GM12878 (cell line): ENCODE data around the gene CCDC91. TPM values are rescaled to one million over a fixed set of nuclear protein-coding genes. Genes with fewer than 3 reads are reported as not detected.

Experiments used
- ATAC-seq: fragments of 200-7000 bp; cut with Tn5 transposase; 3 replicates; pipeline ENCODE4 v1.9.1; 2020; ENCODE audit warnings: mild to moderate bottlenecking, moderate library complexity
- BruUV-seq: library from RNA; stranded (reverse); fragments of 400-500 nt; replicated peaks from 2 replicates; lab custom pipeline; 2021; lab: Mats Ljungman, UMichigan
- CTCF ChIA-PET: fragments of 300-600 bp; sonication (Branson Sonifier 250); formaldehyde crosslinking; extraction: SDS; loops from one replicate; lab custom pipeline; 2021; ENCODE audit warnings: inconsistent platforms; lab: Yijun Ruan, JAX
- POLR2A ChIA-PET: fragments of 350-600 bp; formaldehyde crosslinking; extraction: SDS; loops from one replicate; lab custom pipeline; 2021; ENCODE audit warnings: inconsistent platforms; lab: Charles Lee
- RAD21 ChIA-PET: fragments of 300-600 bp; sonication (Branson Sonifier 250); formaldehyde crosslinking; loops from one replicate; lab custom pipeline; 2023; ENCODE audit warnings: antibody characterized with exemption; ENCODE audit not compliant: unreplicated experiment; lab: Charles Lee
- SMC1A ChIA-PET: fragments of 300-600 bp; sonication (Branson Sonifier 250); formaldehyde crosslinking; loops from one replicate; lab custom pipeline; 2023; ENCODE audit not compliant: unreplicated experiment, uncharacterized antibody; lab: Charles Lee
- DNase-seq: peaks from one replicate; pipeline ENCODE4 v3.0.0-alpha.2; 2011; ENCODE audit warnings: low read depth, low spot score
- FAIRE-seq: peaks from 3 replicates; lab custom pipeline; 2011; peaks lifted over from hg19 to GRCh38; lab: Jason Lieb, UNC
- H2AFZ ChIP-seq: 2 replicates; pipeline ENCODE4 v1.6.0; 2011; ENCODE audit warnings: low read depth, low read length, control low read depth; ENCODE audit not compliant: control insufficient read depth
- H3K27ac ChIP-seq: 2 replicates; pipeline ENCODE4 v1.5.1; 2011; ENCODE audit warnings: control low read depth; ENCODE audit not compliant: control insufficient read depth, insufficient read depth
- H3K27me3 ChIP-seq, 2 experiments: replicated peaks in 1 of 2; 2 replicates each; pipeline versions ENCODE4 v1.6.0 to v1.6.1; 2011; ENCODE audit warnings: low read length in 1 of 2; ENCODE audit not compliant: control insufficient read depth in 2 of 2, insufficient read depth in 2 of 2
- H3K36me3 ChIP-seq, 2 experiments: 2 replicates each; pipeline ENCODE4 v1.5.1; 2011; ENCODE audit warnings: low read length in 1 of 2; ENCODE audit not compliant: control insufficient read depth in 2 of 2, insufficient read depth in 2 of 2
- H3K4me1 ChIP-seq: 2 replicates; pipeline ENCODE4 v1.6.1; 2011; ENCODE audit warnings: mild to moderate bottlenecking, low read length, moderate library complexity, mixed read lengths; ENCODE audit not compliant: control insufficient read depth, insufficient read depth
- H3K4me2 ChIP-seq: 2 replicates; pipeline ENCODE4 v1.6.0; 2011; ENCODE audit warnings: control low read depth; ENCODE audit not compliant: control insufficient read depth, insufficient read depth
- H3K4me3 ChIP-seq: fragments of 200-600 bp; sonication (generic); 2 replicates; pipeline ENCODE4 v1.5.1; 2016
- H3K79me2 ChIP-seq: 2 replicates; pipeline ENCODE4 v1.6.0; 2011; ENCODE audit warnings: low read length; ENCODE audit not compliant: control insufficient read depth, insufficient read depth
- H3K9ac ChIP-seq: 2 replicates; pipeline ENCODE4 v1.8.0; 2011; ENCODE audit warnings: low read length, control low read depth, mixed read lengths; ENCODE audit not compliant: control insufficient read depth, insufficient read depth
- H3K9me3 ChIP-seq: replicated peaks from 3 replicates; pipeline ENCODE4 v1.5.1; 2011; ENCODE audit warnings: mild to moderate bottlenecking, low read length; ENCODE audit not compliant: control insufficient read depth, insufficient read depth
- H4K20me1 ChIP-seq: 2 replicates; pipeline ENCODE4 v1.6.0; 2011; ENCODE audit not compliant: control insufficient read depth, insufficient read depth
- ATF2 ChIP-seq: IDR thresholded peaks from 2 replicates; pipeline ENCODE4 v1.6.1; 2012; ENCODE audit warnings: low read length, inconsistent platforms
- BCL11A ChIP-seq: IDR thresholded peaks from 2 replicates; pipeline ENCODE4 v1.6.1; 2011; ENCODE audit warnings: low read depth, low read length
- BCL3 ChIP-seq: IDR thresholded peaks from 2 replicates; pipeline ENCODE4 v1.6.1; 2011; ENCODE audit warnings: borderline replicate concordance, low read depth, mild to moderate bottlenecking, moderate library complexity, low read length; ENCODE audit not compliant: insufficient read depth, poor library complexity, severe bottlenecking
- CBFB ChIP-seq: IDR thresholded peaks from 2 replicates; pipeline ENCODE4 v1.6.1; 2016; ENCODE audit warnings: antibody characterized with exemption, low read depth
- CUX1 ChIP-seq: IDR thresholded peaks from 2 replicates; pipeline ENCODE4 v1.6.1; 2012; ENCODE audit warnings: improper control_type of control experiment, low read depth, low read length; ENCODE audit not compliant: insufficient replicate concordance
- GABPA ChIP-seq: IDR thresholded peaks from 2 replicates; pipeline ENCODE4 v1.6.1; 2014; ENCODE audit warnings: antibody characterized with exemption, low read depth, mild to moderate bottlenecking, inconsistent platforms
- HDAC2 ChIP-seq: fragments of 200-600 bp; sonication (generic); IDR thresholded peaks from 2 replicates; pipeline ENCODE4 v1.6.1; 2017
- IKZF2 ChIP-seq, 2 experiments: fragments of 450-650 bp; IDR thresholded peaks; 2 replicates each; pipeline ENCODE4 v1.6.1; 2017; ENCODE audit warnings: mild to moderate bottlenecking in 2 of 2, moderate library complexity in 2 of 2
- IRF3 ChIP-seq: fragments of 450-650 bp; IDR thresholded peaks from 2 replicates; pipeline ENCODE4 v1.6.1; 2014; ENCODE audit warnings: mild to moderate bottlenecking
- KAT2A ChIP-seq: conservative IDR thresholded peaks from 2 replicates; pipeline ENCODE4 v1.6.1; 2011; ENCODE audit warnings: low read depth, low read length; ENCODE audit not compliant: control insufficient read depth
- MYB ChIP-seq: fragments of 150-350 bp; IDR thresholded peaks from 2 replicates; pipeline ENCODE4 v1.6.1; 2014; ENCODE audit warnings: mild to moderate bottlenecking, low read depth, low read length, borderline replicate concordance
- NFYA ChIP-seq: IDR thresholded peaks from 2 replicates; pipeline ENCODE4 v1.6.1; 2011; ENCODE audit warnings: low read depth, mild to moderate bottlenecking, low read length, improper control_type of control experiment, borderline replicate concordance
- NR2C2 ChIP-seq: IDR thresholded peaks from 2 replicates; pipeline ENCODE4 v1.6.1; 2011; ENCODE audit warnings: borderline replicate concordance, low read depth; ENCODE audit not compliant: control insufficient read depth, insufficient read length
- PAX8 ChIP-seq: fragments of 450-650 bp; IDR thresholded peaks from 2 replicates; pipeline ENCODE4 v1.6.1; 2017; ENCODE audit warnings: mild to moderate bottlenecking, moderate library complexity
- RCOR1 ChIP-seq: conservative IDR thresholded peaks from 2 replicates; pipeline ENCODE4 v1.6.1; 2012; ENCODE audit warnings: low read depth, low read length, improper control_type of control experiment
- RUNX3 ChIP-seq: IDR thresholded peaks from 2 replicates; pipeline ENCODE4 v1.6.1; 2012; ENCODE audit warnings: low read length, inconsistent platforms
- SUZ12 ChIP-seq: fragments of 200-600 bp; sonication (generic); IDR thresholded peaks from one replicate; pipeline ENCODE4 v1.6.1; 2018; ENCODE audit warnings: antibody characterized with exemption, mild to moderate bottlenecking; ENCODE audit not compliant: unreplicated experiment
- in situ Hi-C: fragments of 300-500 bp; cut with MboI; formaldehyde crosslinking; loops from 9 replicates; pipeline ENCODE4 v1.14.3; 2018; ENCODE audit warnings: mixed read lengths
- intact Hi-C: fragments of 100-400 bp; cut with micrococcal nuclease; formaldehyde crosslinking; loops from one replicate; pipeline ENCODE4 v1.14.2; 2022; ENCODE audit not compliant: unreplicated experiment
- polyA plus RNA-seq, 11 experiments: library from polyadenylated mRNA; depleted of rRNA in 4 of 11; unstranded in 6 of 11; stranded (reverse) in 5 of 11; fragments of >200 nt; fragmentation: Nextera tagmentation in 4 of 11; fragmentation: Illumina TruSeq in 1 of 11; extraction: Ambion mirVana in 4 of 11; extraction: Trizol in 1 of 11; gene quantifications; 1 replicate in 1 of 11; 2 replicates in 10 of 11; pipeline versions ENCODE4 v1.2.1 to v1.2.3, GENCODE V29; 2011 to 2016; ENCODE audit warnings: inconsistent platforms in 2 of 11, missing spikeins in 2 of 11, low read depth in 1 of 11
- total RNA-seq, 4 experiments: library from RNA; depleted of rRNA in 3 of 4; stranded (reverse); fragments of >200 nt in 3 of 4; fragmentation: Illumina TruSeq in 1 of 4; extraction: Trizol in 1 of 4; gene quantifications; 2 replicates each; pipeline versions ENCODE4 v1.2.1 to v1.2.3, GENCODE V29; 2013 to 2021

Gene CCDC91
- total and polyA plus RNA-seq, 10 of the 15 experiments (the other 5 are each of a cell fraction or from before 2014, with no cell fraction given), result 6.1 to 24.9 (median 16.5) TPM

- no peaks in the 10 kb centered on the region for H3K79me2 ChIP-seq
- ChIA-PET SMC1A (no interaction called here), CTCF (no interaction called here), POLR2A (no interaction called here), RAD21 (no interaction called here)
- no peak overlapping the region for H3K4me2 ChIP-seq
- intact Hi-C loops, result no loop called here
- H3K36me3 ChIP-seq, result no peaks in the 10 kb centered on the region
- no peaks in the 10 kb centered on the region for H3K27me3 ChIP-seq
- no peaks in the 10 kb centered on the region for H3K9me3 ChIP-seq
- no peaks in the 10 kb centered on the region for H4K20me1 ChIP-seq
- TF ChIP-seq CBFB (no peak), PAX8 (no peak), IKZF2 (IDR thresholded peaks at IDR 0.05) (no peak), BCL3 (no peak), RCOR1 (no peak), RUNX3 (no peak), CUX1 (no peak), NR2C2 (no peak), BCL11A (no peak), IRF3 (no peak), GABPA (no peak), SUZ12 (no peak), NFYA (no peak), HDAC2 (no peak), ATF2 (no peak), KAT2A (no peak), MYB (no peak)
- no TSS peak for BruUV-seq
- DNase-seq, result no peak
- H3K4me1 ChIP-seq, result no peaks in the 10 kb centered on the region
- in situ Hi-C loops, result no loop called here
- no peak for ATAC-seq
- no peak overlapping the region for H3K9ac ChIP-seq
- FAIRE-seq, result no peak
- no peak overlapping the region for H3K4me3 ChIP-seq
- H3K27ac ChIP-seq, result no peak overlapping the region
- H2AFZ ChIP-seq, result no peak overlapping the region
These were observed 253.1 kb downstream of the CCDC91 start for GRCh38 chr12:28443337-28443736.
